ENCODE measurements around the gene SEMA3A. TPM values are rescaled to one million over a fixed set of nuclear protein-coding genes. Genes with fewer than 3 reads are reported as not detected.
A peak's percentile ranks its signal among the peaks of the same experiment; 100 is the strongest.

Gene SEMA3A
- total RNA-seq, 1 donor from 2014 or later: 1.2 TPM

DNA sequence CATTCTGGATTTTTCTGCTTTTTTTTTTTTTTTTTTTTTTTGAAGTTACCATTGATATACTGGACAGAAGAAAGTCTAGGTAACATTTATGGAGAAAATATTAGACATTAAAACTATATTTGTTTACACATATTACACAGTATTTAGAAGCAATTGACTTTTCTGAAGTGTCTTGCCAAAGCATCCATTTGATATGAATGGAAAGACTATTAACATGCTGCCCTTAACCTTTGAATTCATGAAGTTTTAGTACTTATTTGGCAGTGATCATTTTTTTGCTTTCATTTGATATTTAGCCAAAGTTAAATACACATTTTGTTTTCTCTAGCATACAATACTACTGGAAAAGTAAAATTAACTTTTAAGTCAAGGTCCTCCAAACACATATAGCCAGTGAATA lies 210.0 kb downstream of the SEMA3A start:
- DNase-seq (no peak), ATAC-seq (no peak)
- intact Hi-C loops (cut with micrococcal nuclease): no loop called here

DNA sequence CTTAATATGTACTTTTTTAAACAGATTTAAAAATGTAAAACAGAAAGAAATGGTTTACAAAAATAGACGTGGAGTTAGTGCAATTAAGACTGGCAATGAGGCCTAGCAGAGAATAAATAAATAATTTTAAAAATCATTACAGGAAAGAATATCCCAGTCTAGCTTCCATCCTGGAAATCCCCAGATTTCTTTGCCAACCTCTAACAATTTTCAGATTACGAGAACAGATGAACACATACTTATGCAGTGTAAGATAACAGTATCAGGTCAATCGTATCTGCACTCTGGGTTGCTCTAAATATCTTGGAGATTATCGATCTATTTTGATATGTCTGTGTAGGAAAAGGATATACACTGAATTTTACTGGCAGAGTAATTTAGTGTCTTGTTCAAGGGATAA lies 210.5 kb downstream of the SEMA3A start:
- ATAC-seq: no peak
- no peak for DNase-seq
- intact Hi-C loops (cut with micrococcal nuclease): no loop called here

GRCh38 chr7:83983606-83984005 lies 211.0 kb downstream of the SEMA3A start:
- DNase-seq: no peak
- intact Hi-C loops (cut with micrococcal nuclease): no loop called here
- ATAC-seq: no peak

DNA sequence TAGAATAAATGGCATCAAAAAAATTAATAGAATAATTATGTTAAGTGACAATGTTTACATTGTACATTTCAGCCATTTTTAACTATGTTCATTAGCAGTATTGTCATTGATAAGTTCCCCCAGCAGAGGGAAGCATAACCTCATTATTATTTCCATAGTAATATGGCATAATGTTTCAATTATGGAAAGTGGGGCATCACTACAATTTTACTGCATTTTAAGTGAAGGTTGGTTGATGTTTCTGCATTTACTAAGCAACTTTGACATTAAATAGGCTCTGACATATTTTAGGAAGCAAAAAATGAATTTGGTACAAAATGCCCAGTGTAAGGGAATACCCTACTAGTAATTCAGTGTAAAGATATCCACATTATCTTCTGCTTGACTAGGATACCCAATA lies 218.3 kb downstream of the SEMA3A start:
- no peak for ATAC-seq
- DNase-seq: no peak
- intact Hi-C loops (cut with micrococcal nuclease): loop anchor here (2.0 to 10.0 kb wide), 3 partner anchors 212 to 1046 kb away; no protein-coding TSS in a partner anchor

DNA sequence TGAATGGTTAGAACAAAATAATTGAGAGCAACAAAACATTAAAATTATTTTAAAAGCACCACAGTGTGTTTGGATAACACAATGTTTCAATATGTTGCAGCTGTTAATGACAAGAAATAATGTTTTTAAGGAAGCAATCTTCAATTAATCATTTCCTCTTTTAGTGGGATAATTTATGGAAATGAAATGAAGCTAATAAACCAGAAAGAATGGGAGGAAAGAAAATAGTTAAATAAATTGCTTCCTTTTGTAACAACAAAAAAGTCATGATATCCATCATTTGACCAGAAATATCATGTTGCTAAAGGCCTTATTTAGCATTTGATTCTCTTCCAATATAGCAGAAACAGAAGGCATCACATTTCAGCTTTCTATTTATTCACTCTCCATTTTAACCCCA lies 224.5 kb downstream of the SEMA3A start:
- intact Hi-C loops (cut with micrococcal nuclease): loop anchor here (10.0 kb wide), 1 partner anchor 485 kb away; no protein-coding TSS in a partner anchor
- no peak for DNase-seq

GRCh38 chr7:83964318-83964717 lies 230.3 kb downstream of the SEMA3A start:
- intact Hi-C loops (cut with micrococcal nuclease): no loop called here
- ATAC-seq (no peak), DNase-seq (no peak)

More for the DNA sequence above, 224.5 kb downstream of the SEMA3A start:
- ATAC-seq: no peak

DNA sequence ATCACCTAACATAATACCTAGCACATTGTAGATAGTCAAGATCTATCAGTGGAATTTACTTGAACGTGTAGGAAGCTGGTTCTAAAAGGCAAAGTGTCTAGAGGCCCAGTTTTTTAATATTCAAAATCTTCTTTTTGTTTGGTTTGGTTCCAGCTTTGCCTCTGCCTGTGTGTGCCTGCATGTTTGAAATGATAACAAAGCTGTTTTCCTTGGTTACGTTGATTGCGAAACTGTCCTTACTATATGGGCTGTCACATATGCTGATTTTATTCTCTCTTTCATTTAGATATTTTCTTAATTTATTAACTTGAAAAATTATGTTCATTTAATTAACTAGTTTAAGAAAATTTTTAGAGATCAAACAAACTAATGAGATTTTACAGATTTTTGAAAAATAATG lies 237.3 kb downstream of the SEMA3A start:
- ATAC-seq (no peak), DNase-seq (no peak)
- intact Hi-C loops (cut with micrococcal nuclease): no loop called here

- DNase-seq (no peak), ATAC-seq (no peak)
- intact Hi-C loops (cut with micrococcal nuclease): no loop called here
Observed at GRCh38 chr7:83956104-83956503, 238.5 kb downstream of the SEMA3A start.

- DNase-seq (no peak), ATAC-seq (no peak)
- intact Hi-C loops (cut with micrococcal nuclease): no loop called here
Observed at GRCh38 chr7:83952236-83952635, 242.4 kb downstream of the SEMA3A start.

DNA sequence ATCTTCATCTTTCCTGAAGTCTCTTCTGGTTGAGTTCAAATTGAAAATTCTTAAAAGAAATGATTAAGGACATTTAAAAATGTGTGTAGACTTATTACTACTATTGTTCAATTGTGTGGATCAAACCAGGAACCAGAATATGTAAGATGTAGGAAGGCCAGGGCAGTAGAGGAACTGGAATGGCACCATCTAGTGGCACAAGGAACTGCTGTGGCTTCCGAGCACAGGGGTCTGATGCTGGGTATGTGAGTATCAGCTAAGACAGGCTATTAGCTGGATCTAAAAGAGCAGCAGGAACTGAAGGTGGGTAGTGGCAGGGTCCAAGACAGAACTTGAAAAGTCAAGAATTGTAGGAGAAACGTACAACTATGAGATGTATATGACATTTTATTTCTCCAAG lies 247.3 kb downstream of the SEMA3A start:
- intact Hi-C loops (cut with micrococcal nuclease): no loop called here
- DNase-seq: no peak
- no peak for ATAC-seq

DNA sequence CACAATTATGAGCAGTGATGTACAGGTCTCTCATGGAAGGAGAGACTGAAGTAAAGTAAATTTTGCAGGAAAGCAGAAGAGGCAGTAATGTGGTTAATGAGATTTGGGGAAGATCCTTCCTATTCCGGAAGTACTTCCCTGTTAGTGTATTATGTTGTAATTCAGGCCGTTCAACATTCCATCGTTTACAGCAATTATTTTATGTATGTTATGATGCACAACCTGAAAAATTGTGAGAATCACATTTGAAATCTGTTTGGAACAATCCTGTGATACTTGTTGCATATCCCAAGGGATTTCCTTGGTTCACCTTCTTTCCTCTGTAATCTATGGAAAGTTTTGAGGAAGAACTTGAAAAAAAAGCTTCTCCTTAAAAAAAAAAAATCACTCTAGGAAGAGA lies 247.8 kb downstream of the SEMA3A start:
- ATAC-seq: no peak
- intact Hi-C loops (cut with micrococcal nuclease): no loop called here
- DNase-seq: no peak

DNA sequence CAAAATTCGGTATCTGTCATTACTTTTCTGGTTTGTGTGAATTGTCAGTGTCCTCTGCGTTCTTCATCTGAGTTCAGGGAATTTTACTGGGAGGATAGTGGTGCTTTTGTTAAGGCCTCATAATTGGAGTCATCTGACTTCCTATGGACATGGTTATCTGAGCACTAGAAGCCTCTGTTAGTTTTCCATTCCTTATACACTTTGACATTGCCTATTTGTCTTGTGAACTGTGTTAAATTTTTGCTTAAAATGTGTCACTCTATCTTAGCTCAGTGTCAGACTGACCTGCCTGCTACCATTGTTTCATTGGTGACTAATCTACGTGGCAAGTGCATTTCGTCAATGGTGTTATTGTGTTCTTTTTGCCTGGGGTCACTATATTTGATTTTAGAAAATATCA lies 253.3 kb downstream of the SEMA3A start:
- intact Hi-C loops (cut with micrococcal nuclease): no loop called here
- no peak for ATAC-seq
- no peak for DNase-seq

- intact Hi-C loops (cut with micrococcal nuclease): no loop called here
- no peak for DNase-seq
- no peak for ATAC-seq
Observed at GRCh38 chr7:83937930-83938329, 256.7 kb downstream of the SEMA3A start.

DNA sequence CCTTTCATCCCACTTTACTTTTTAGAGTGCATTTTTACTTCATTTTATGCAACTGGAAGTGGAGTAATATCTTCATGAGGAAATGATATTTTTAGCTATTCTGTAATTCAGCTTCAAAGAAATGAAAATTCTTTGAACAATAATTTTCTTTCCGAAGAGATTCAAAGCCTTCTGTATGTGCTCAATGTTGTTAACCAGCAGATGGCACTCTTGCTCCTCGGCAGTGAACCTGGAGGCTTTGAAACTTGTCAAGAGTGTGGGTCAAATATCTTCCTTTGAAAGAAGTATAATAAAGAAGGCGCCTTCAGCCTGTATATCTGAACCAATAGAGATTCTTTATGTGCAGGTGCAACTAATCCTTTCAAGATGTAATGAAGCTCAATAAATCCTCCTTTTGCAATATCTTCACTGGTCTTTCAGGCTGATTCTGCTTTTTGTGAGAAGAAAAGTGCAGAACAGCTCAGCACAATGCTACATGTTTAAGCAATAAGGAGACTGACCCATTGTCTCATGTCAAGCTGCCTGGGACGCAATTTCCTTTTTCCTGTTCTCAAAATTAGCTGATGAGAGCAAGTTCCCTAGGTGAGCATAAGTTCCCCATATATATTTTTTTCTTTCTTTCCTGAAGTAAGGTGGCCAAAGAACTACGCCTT lies 258.4 kb downstream of the SEMA3A start:
- peak; percentile 58 for ATAC-seq
- peak; percentile 37 for DNase-seq
- intact Hi-C loops (cut with micrococcal nuclease): no loop called here

DNA sequence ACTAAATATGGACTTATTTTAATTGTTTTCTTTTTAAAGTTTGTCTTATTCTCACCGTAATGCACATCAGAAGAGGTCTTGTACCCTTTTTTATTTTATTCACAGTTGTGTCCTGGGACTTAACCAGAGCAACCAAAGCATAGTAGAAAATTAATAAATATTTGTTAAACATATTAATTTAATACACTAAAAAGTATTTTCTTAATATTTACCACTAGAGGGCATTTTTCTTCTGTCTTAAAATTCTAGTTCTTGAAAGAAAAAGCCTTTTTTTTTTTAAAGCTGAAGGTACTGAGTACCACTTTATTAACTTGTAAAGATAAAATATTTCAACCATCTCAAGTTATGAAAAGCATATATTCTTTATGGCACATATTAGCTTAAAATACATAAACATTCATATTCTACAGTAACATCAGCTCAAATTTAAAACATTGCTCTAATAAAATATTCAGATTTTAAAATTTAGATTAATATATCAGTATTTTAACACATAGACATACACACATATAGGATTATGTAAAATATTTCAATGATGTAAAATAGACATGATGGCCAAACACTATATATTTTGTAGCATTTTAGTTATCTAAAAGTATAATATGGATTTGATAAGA lies 260.4 kb downstream of the SEMA3A start:
- intact Hi-C loops (cut with micrococcal nuclease): no loop called here
- ATAC-seq: no peak
- no peak for DNase-seq

DNA sequence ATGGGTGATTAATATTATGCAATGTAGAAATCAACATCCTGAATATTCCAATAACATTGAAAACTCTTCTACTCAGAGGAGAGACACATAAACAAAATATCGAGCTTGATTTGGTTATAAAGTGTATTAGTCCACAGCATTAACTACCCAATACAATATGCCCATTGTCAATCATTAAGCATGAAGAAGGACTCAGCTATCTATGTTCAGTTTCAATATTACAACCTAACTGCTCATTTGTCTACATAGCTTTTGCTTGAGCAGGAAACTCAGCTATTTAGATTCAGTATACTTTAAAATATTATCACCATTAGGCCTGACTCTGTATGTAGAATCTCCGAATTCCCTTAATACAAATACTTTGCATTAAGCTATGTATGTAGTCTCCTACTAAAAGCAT lies 262.6 kb downstream of the SEMA3A start:
- no peak for ATAC-seq
- intact Hi-C loops (cut with micrococcal nuclease): no loop called here

GRCh38 chr7:83930262-83930661 lies 264.3 kb downstream of the SEMA3A start:
- DNase-seq: no peak
- intact Hi-C loops (cut with micrococcal nuclease): no loop called here

More for the DNA sequence above, 262.6 kb downstream of the SEMA3A start:
- no peak for DNase-seq

GRCh38 chr7:83925860-83926259 lies 268.7 kb downstream of the SEMA3A start:
- DNase-seq: no peak
- intact Hi-C loops (cut with micrococcal nuclease): no loop called here
- ATAC-seq: no peak

More at GRCh38 chr7:83930262-83930661, 264.3 kb downstream of the SEMA3A start:
- ATAC-seq: no peak

GRCh38 chr7:83921941-83922607 lies 272.5 kb downstream of the SEMA3A start:
- ATAC-seq (no peak), DNase-seq (no peak)
- intact Hi-C loops (cut with micrococcal nuclease): no loop called here

- intact Hi-C loops (cut with micrococcal nuclease): no loop called here
- ATAC-seq (no peak), DNase-seq (no peak)
Observed at GRCh38 chr7:83921271-83921940, 273.2 kb downstream of the SEMA3A start.
